ENCODE measurements around the gene HDDC2.

HDDC2 gene

GRCh38 chr6:125267806-125268523, 33.8 kb downstream of the HDDC2 start:
- no peak overlapping the region for H3K23ac ChIP-seq (ENCODE audit: low read length)
- no peak overlapping the region for H2BK15ac ChIP-seq (replicated peaks; ENCODE audit: low read depth)
- no peak overlapping the region for H3K4me3 ChIP-seq (ENCODE audit: low read length)
- no peak overlapping the region for H2BK5ac ChIP-seq (ENCODE audit: low read length)
- H3K18ac ChIP-seq (ENCODE audit: low read length) = no peak overlapping the region
- no peak overlapping the region for H3K4me2 ChIP-seq (ENCODE audit: low read length)
- no CpG with 5 or more reads among the region's 12 CpGs for WGBS (ENCODE audit: extremely low coverage, insufficient coverage, low lambda C conversion rate)
- H4K8ac ChIP-seq (ENCODE audit: low read depth, low read length) = no peak overlapping the region
- H2BK120ac ChIP-seq (ENCODE audit: low read depth, low read length) = no peak overlapping the region
- no peak overlapping the region for H3K27ac ChIP-seq (ENCODE audit: low read depth, low read length)
- no peaks in the 10 kb centered on the region for H3K27me3 ChIP-seq (ENCODE audit: insufficient read depth, low read length, poor library complexity)
- H3K36me3 ChIP-seq (ENCODE audit: control insufficient read depth, insufficient read depth, low read length) = no peaks in the 10 kb centered on the region
- H2AK5ac ChIP-seq (ENCODE audit: low read length) = no peak overlapping the region
- no peaks in the 10 kb centered on the region for H3K4me1 ChIP-seq (ENCODE audit: control insufficient read depth, low read depth, low read length)
- H3K79me2 ChIP-seq (ENCODE audit: control insufficient read depth, insufficient read depth, low read length) = no peaks in the 10 kb centered on the region
- H3K4ac ChIP-seq (ENCODE audit: low read depth, low read length) = no peak overlapping the region
- H4K5ac ChIP-seq (ENCODE audit: low read length) = no peak overlapping the region
- no peaks in the 10 kb centered on the region for H3K79me1 ChIP-seq (ENCODE audit: low read length)
- no peak overlapping the region for H3K9ac ChIP-seq (ENCODE audit: low read length)
- no peak overlapping the region for H3K56ac ChIP-seq (ENCODE audit: low read length)
- no peak for DNase-seq

- H2BK120ac ChIP-seq (ENCODE audit: low read depth, low read length) = no peak overlapping the region
- DNase-seq = no peak
- H3K9ac ChIP-seq (ENCODE audit: low read length) = no peak overlapping the region
- H3K23ac ChIP-seq (ENCODE audit: low read length) = no peak overlapping the region
- H3K36me3 ChIP-seq (ENCODE audit: control insufficient read depth, insufficient read depth, low read length) = no peaks in the 10 kb centered on the region
- no peaks in the 10 kb centered on the region for H3K4me1 ChIP-seq (ENCODE audit: control insufficient read depth, low read depth, low read length)
- H3K4me3 ChIP-seq (ENCODE audit: low read length) = no peak overlapping the region
- H3K27ac ChIP-seq (ENCODE audit: low read depth, low read length) = no peak overlapping the region
- H3K18ac ChIP-seq (ENCODE audit: low read length) = no peak overlapping the region
- H3K4me2 ChIP-seq (ENCODE audit: low read length) = no peak overlapping the region
- H3K4ac ChIP-seq (ENCODE audit: low read depth, low read length) = no peak overlapping the region
- no peak overlapping the region for H2AK5ac ChIP-seq (ENCODE audit: low read length)
- no peak overlapping the region for H2BK15ac ChIP-seq (replicated peaks; ENCODE audit: low read depth)
- no peaks in the 10 kb centered on the region for H3K27me3 ChIP-seq (ENCODE audit: insufficient read depth, low read length, poor library complexity)
- H3K56ac ChIP-seq (ENCODE audit: low read length) = no peak overlapping the region
- H2BK5ac ChIP-seq (ENCODE audit: low read length) = no peak overlapping the region
- WGBS (ENCODE audit: extremely low coverage, insufficient coverage, low lambda C conversion rate) = no CpG with 5 or more reads among the region's 4 CpGs
- H3K79me2 ChIP-seq (ENCODE audit: control insufficient read depth, insufficient read depth, low read length) = no peaks in the 10 kb centered on the region
- H4K5ac ChIP-seq (ENCODE audit: low read length) = no peak overlapping the region
- H4K8ac ChIP-seq (ENCODE audit: low read depth, low read length) = no peak overlapping the region
- H3K79me1 ChIP-seq (ENCODE audit: low read length) = no peaks in the 10 kb centered on the region
These were observed 37.3 kb downstream of the HDDC2 start for GRCh38 chr6:125264476-125264875.

GRCh38 chr6:125262016-125263013, 39.5 kb downstream of the HDDC2 start:
- Histone ChIP-seq H3K79me1 (ENCODE audit: low read length) (no peaks in the 10 kb centered on the region), H3K56ac (ENCODE audit: low read length) (no peak overlapping the region), H3K4ac (ENCODE audit: low read depth, low read length) (no peak overlapping the region), H3K27me3 (ENCODE audit: insufficient read depth, low read length, poor library complexity) (no peaks in the 10 kb centered on the region), H3K36me3 (ENCODE audit: control insufficient read depth, insufficient read depth, low read length) (no peaks in the 10 kb centered on the region), H2BK120ac (ENCODE audit: low read depth, low read length) (no peak overlapping the region), H2AK5ac (ENCODE audit: low read length) (no peak overlapping the region), H3K27ac (ENCODE audit: low read depth, low read length) (no peak overlapping the region), H4K5ac (ENCODE audit: low read length) (no peak overlapping the region), H3K9ac (ENCODE audit: low read length) (no peak overlapping the region), H3K4me2 (ENCODE audit: low read length) (no peak overlapping the region), H2BK5ac (ENCODE audit: low read length) (no peak overlapping the region), H3K18ac (ENCODE audit: low read length) (no peak overlapping the region), H3K4me1 (ENCODE audit: control insufficient read depth, low read depth, low read length) (no peaks in the 10 kb centered on the region), H2BK15ac (replicated peaks; ENCODE audit: low read depth) (no peak overlapping the region), H3K23ac (ENCODE audit: low read length) (no peak overlapping the region), H3K4me3 (ENCODE audit: low read length) (no peak overlapping the region), H4K8ac (ENCODE audit: low read depth, low read length) (no peak overlapping the region), H3K79me2 (ENCODE audit: control insufficient read depth, insufficient read depth, low read length) (no peaks in the 10 kb centered on the region)
- WGBS (ENCODE audit: extremely low coverage, insufficient coverage, low lambda C conversion rate) = no CpG with 5 or more reads among the region's 12 CpGs
- DNase-seq = no peak

GRCh38 chr6:125259354-125259736, 42.4 kb downstream of the HDDC2 start:
- no peak overlapping the region for H3K18ac ChIP-seq (ENCODE audit: low read length)
- H2BK15ac ChIP-seq (replicated peaks; ENCODE audit: low read depth) = no peak overlapping the region
- no peaks in the 10 kb centered on the region for H3K79me1 ChIP-seq (ENCODE audit: low read length)
- no peak overlapping the region for H3K4ac ChIP-seq (ENCODE audit: low read depth, low read length)
- no peak overlapping the region for H3K27ac ChIP-seq (ENCODE audit: low read depth, low read length)
- H3K23ac ChIP-seq (ENCODE audit: low read length) = no peak overlapping the region
- H3K4me1 ChIP-seq (ENCODE audit: control insufficient read depth, low read depth, low read length) = no peaks in the 10 kb centered on the region
- no peak overlapping the region for H3K4me3 ChIP-seq (ENCODE audit: low read length)
- WGBS (ENCODE audit: extremely low coverage, insufficient coverage, low lambda C conversion rate) = no CpG with 5 or more reads among the region's 2 CpGs
- H4K8ac ChIP-seq (ENCODE audit: low read depth, low read length) = no peak overlapping the region
- no peak overlapping the region for H4K5ac ChIP-seq (ENCODE audit: low read length)
- no peak overlapping the region for H2AK5ac ChIP-seq (ENCODE audit: low read length)
- no peaks in the 10 kb centered on the region for H3K27me3 ChIP-seq (ENCODE audit: insufficient read depth, low read length, poor library complexity)
- no peak overlapping the region for H2BK120ac ChIP-seq (ENCODE audit: low read depth, low read length)
- H3K56ac ChIP-seq (ENCODE audit: low read length) = no peak overlapping the region
- no peaks in the 10 kb centered on the region for H3K36me3 ChIP-seq (ENCODE audit: control insufficient read depth, insufficient read depth, low read length)
- no peak overlapping the region for H2BK5ac ChIP-seq (ENCODE audit: low read length)
- H3K79me2 ChIP-seq (ENCODE audit: control insufficient read depth, insufficient read depth, low read length) = no peaks in the 10 kb centered on the region
- no peak overlapping the region for H3K9ac ChIP-seq (ENCODE audit: low read length)
- DNase-seq = no peak
- H3K4me2 ChIP-seq (ENCODE audit: low read length) = no peak overlapping the region

GRCh38 chr6:125258651-125259353, 43.0 kb downstream of the HDDC2 start:
- H2BK15ac ChIP-seq (replicated peaks; ENCODE audit: low read depth) = no peak overlapping the region
- H4K8ac ChIP-seq (ENCODE audit: low read depth, low read length) = no peak overlapping the region
- no peaks in the 10 kb centered on the region for H3K36me3 ChIP-seq (ENCODE audit: control insufficient read depth, insufficient read depth, low read length)
- H3K27ac ChIP-seq (ENCODE audit: low read depth, low read length) = no peak overlapping the region
- no peaks in the 10 kb centered on the region for H3K79me2 ChIP-seq (ENCODE audit: control insufficient read depth, insufficient read depth, low read length)
- no CpG with 5 or more reads among the region's 2 CpGs for WGBS (ENCODE audit: extremely low coverage, insufficient coverage, low lambda C conversion rate)
- no peak overlapping the region for H3K56ac ChIP-seq (ENCODE audit: low read length)
- H3K27me3 ChIP-seq (ENCODE audit: insufficient read depth, low read length, poor library complexity) = no peaks in the 10 kb centered on the region
- no peak overlapping the region for H3K18ac ChIP-seq (ENCODE audit: low read length)
- H4K5ac ChIP-seq (ENCODE audit: low read length) = no peak overlapping the region
- no peaks in the 10 kb centered on the region for H3K4me1 ChIP-seq (ENCODE audit: control insufficient read depth, low read depth, low read length)
- DNase-seq = no peak
- no peaks in the 10 kb centered on the region for H3K79me1 ChIP-seq (ENCODE audit: low read length)
- H2AK5ac ChIP-seq (ENCODE audit: low read length) = no peak overlapping the region
- no peak overlapping the region for H2BK5ac ChIP-seq (ENCODE audit: low read length)
- H3K4ac ChIP-seq (ENCODE audit: low read depth, low read length) = no peak overlapping the region
- no peak overlapping the region for H3K4me3 ChIP-seq (ENCODE audit: low read length)
- H3K23ac ChIP-seq (ENCODE audit: low read length) = no peak overlapping the region
- no peak overlapping the region for H3K9ac ChIP-seq (ENCODE audit: low read length)
- H3K4me2 ChIP-seq (ENCODE audit: low read length) = no peak overlapping the region
- no peak overlapping the region for H2BK120ac ChIP-seq (ENCODE audit: low read depth, low read length)
